Endothelial cell of umbilical vein (primary cell): Measurements from ENCODE around the gene CNTN5. TPM values are rescaled to one million over a fixed set of nuclear protein-coding genes. Genes with fewer than 3 reads are reported as not detected.

Experiments used
- BruUV-seq: library from RNA; stranded (reverse); fragments of 400-500 nt; replicated peaks from 2 replicates; lab custom pipeline; 2021; lab: Mats Ljungman, UMichigan
- CTCF ChIA-PET: fragments of 300-600, 350-600 bp; sonication (Branson Sonifier 250); formaldehyde crosslinking; loops from one replicate; lab custom pipeline; 2021; ENCODE audit warnings: antibody characterized with exemption, inconsistent platforms; lab: Charles Lee
- POLR2A ChIA-PET: fragments of 300-600, 350-600 bp; sonication (Branson Sonifier 250); formaldehyde crosslinking; loops from one replicate; lab custom pipeline; 2021; ENCODE audit warnings: antibody characterized with exemption, inconsistent platforms; lab: Charles Lee
- DNase-seq: peaks from one replicate; pipeline ENCODE4 v3.0.0-alpha.2; 2011; ENCODE audit warnings: low read depth, low spot score
- FAIRE-seq: peaks from 2 replicates; lab custom pipeline; 2011; peaks lifted over from hg19 to GRCh38; lab: Jason Lieb, UNC
- H2AFZ ChIP-seq: 2 replicates; pipeline ENCODE4 v1.6.0; 2012; ENCODE audit warnings: low read depth, low read length, control low read depth, inconsistent platforms
- H3K27ac ChIP-seq: 2 replicates; pipeline ENCODE4 v1.5.1; 2011; ENCODE audit warnings: low read depth, mild to moderate bottlenecking, control low read depth, low read length, moderate library complexity; ENCODE audit not compliant: insufficient read depth
- H3K27me3 ChIP-seq, 2 experiments: 2 replicates each; pipeline versions ENCODE4 v1.6.0 to v1.6.1; 2011; ENCODE audit warnings: low read length in 2 of 2, mixed read lengths in 1 of 2; ENCODE audit not compliant: control insufficient read depth in 2 of 2, insufficient read depth in 2 of 2
- H3K36me3 ChIP-seq, 2 experiments: 2 replicates in 1 of 2; 3 replicates in 1 of 2; pipeline ENCODE4 v1.5.1; 2011; ENCODE audit warnings: low read length in 2 of 2, mild to moderate bottlenecking in 1 of 2, moderate library complexity in 1 of 2; ENCODE audit not compliant: control insufficient read depth in 2 of 2, insufficient read depth in 2 of 2; ENCODE audit errors: extremely low read depth in 1 of 2
- H3K4me1 ChIP-seq: 3 replicates; pipeline ENCODE4 v1.5.1; 2011; ENCODE audit warnings: mild to moderate bottlenecking, low read length; ENCODE audit not compliant: control insufficient read depth, insufficient read depth; ENCODE audit errors: extremely low read depth
- H3K4me2 ChIP-seq: 2 replicates; pipeline ENCODE4 v1.6.1; 2011; ENCODE audit warnings: low read length, control low read depth, mixed read lengths; ENCODE audit not compliant: insufficient read depth
- H3K4me3 ChIP-seq, 3 experiments: fragments of 200-600 bp in 1 of 3; sonication (generic), shearing (Covaris generic) in 1 of 3; replicated peaks in 1 of 3; 2 replicates each; pipeline ENCODE4 v1.5.1; 2011 to 2016; ENCODE audit warnings: control low read depth in 3 of 3, low read length in 3 of 3, mild to moderate bottlenecking in 2 of 3, inconsistent platforms in 1 of 3, low read depth in 1 of 3, moderate library complexity in 1 of 3; ENCODE audit not compliant: insufficient read depth in 1 of 3
- H3K79me2 ChIP-seq: 2 replicates; pipeline ENCODE4 v1.6.0; 2012; ENCODE audit warnings: low read length, inconsistent platforms; ENCODE audit not compliant: control insufficient read depth, insufficient read depth
- H3K9ac ChIP-seq: replicated peaks from 2 replicates; pipeline ENCODE3; 2011; ENCODE audit warnings: low read length, control low read depth; ENCODE audit not compliant: insufficient read depth; ENCODE audit errors: extremely low read depth
- H3K9me1 ChIP-seq: replicated peaks from 3 replicates; pipeline ENCODE4 v1.6.0; 2011; ENCODE audit warnings: mild to moderate bottlenecking, low read length; ENCODE audit not compliant: control insufficient read depth, insufficient read depth; ENCODE audit errors: extremely low read depth
- H3K9me3 ChIP-seq: replicated peaks from 2 replicates; pipeline ENCODE4 v1.5.1; 2012; ENCODE audit warnings: low read length, inconsistent platforms; ENCODE audit not compliant: control insufficient read depth, insufficient read depth
- H4K20me1 ChIP-seq: replicated peaks from 2 replicates; pipeline ENCODE3; 2011; ENCODE audit warnings: mild to moderate bottlenecking, low read length; ENCODE audit not compliant: control insufficient read depth, insufficient read depth; ENCODE audit errors: extremely low read depth
- EZH2 ChIP-seq: IDR thresholded peaks from 2 replicates; pipeline ENCODE4 v1.6.1; 2012; ENCODE audit warnings: borderline replicate concordance, low read depth, mild to moderate bottlenecking, moderate library complexity, low read length, inconsistent platforms; ENCODE audit not compliant: severe bottlenecking
- FOS ChIP-seq: IDR thresholded peaks from 2 replicates; pipeline ENCODE4 v1.6.1; 2011; ENCODE audit warnings: mild to moderate bottlenecking, low read length, moderate library complexity, borderline replicate concordance; ENCODE audit not compliant: insufficient read depth
- GATA2 ChIP-seq: IDR thresholded peaks from 2 replicates; pipeline ENCODE4 v1.7.0; 2011; ENCODE audit warnings: low read depth, mild to moderate bottlenecking, moderate library complexity, mixed read lengths, low read length; ENCODE audit not compliant: insufficient read length, insufficient read depth
- JUN ChIP-seq: IDR thresholded peaks from 2 replicates; pipeline ENCODE4 v1.6.1; 2011; ENCODE audit warnings: borderline replicate concordance, low read depth; ENCODE audit not compliant: insufficient read length, insufficient read depth
- MYC ChIP-seq: IDR thresholded peaks from one replicate; pipeline ENCODE4 v1.6.1; 2011; ENCODE audit warnings: mild to moderate bottlenecking, low read depth, low read length
- POLR2A ChIP-seq: IDR thresholded peaks from 2 replicates; pipeline ENCODE4 v1.6.1; 2012; ENCODE audit warnings: low read depth, mild to moderate bottlenecking, control low read depth, low read length
- POLR2AphosphoS5 ChIP-seq: IDR thresholded peaks from 2 replicates; pipeline ENCODE4 v1.6.1; 2012; ENCODE audit warnings: low read depth, mild to moderate bottlenecking, control low read depth, low read length, moderate library complexity; ENCODE audit not compliant: insufficient read depth
- dilution Hi-C: fragments of 300-500 bp; cut with MboI; formaldehyde crosslinking; loops from one replicate; pipeline ENCODE4 v1.15.0; 2019; ENCODE audit warnings: low sequenced_read_pairs; ENCODE audit not compliant: extremely low pct_ligation_motif_present
- intact Hi-C: fragments of 100-400 bp; cut with micrococcal nuclease; formaldehyde crosslinking; loops from one replicate; pipeline ENCODE4 v1.10.0; 2022
- polyA plus RNA-seq, 4 experiments: library from polyadenylated mRNA; depleted of rRNA in 3 of 4; stranded (reverse) in 3 of 4; unstranded in 1 of 4; fragments of >200 nt; gene quantifications; 2 replicates each; pipeline versions ENCODE4 v1.2.1 to v1.2.3, GENCODE V29; 2011 to 2012; ENCODE audit warnings: missing spikeins in 1 of 4
- total RNA-seq: library from RNA; stranded (reverse); gene quantifications from 2 replicates; pipeline ENCODE4 v1.2.3, GENCODE V29; 2021
- TF ChIP-seq, protein P1 (sequence below), 2 donors: IDR thresholded peaks; 1 replicate in 1 of 2; 2 replicates in 1 of 2; pipeline ENCODE4 v1.5.1; 2011; ENCODE audit warnings: low read length in 2 of 2, mild to moderate bottlenecking in 2 of 2, moderate library complexity in 2 of 2, control low read depth in 1 of 2, inconsistent platforms in 1 of 2, low read depth in 1 of 2; ENCODE audit not compliant: insufficient read depth in 1 of 2; ENCODE audit errors: extremely low read depth in 1 of 2
- TF ChIP-seq, protein P2 (sequence below): IDR thresholded peaks from 2 replicates; pipeline ENCODE4 v1.6.1; 2011; ENCODE audit not compliant: insufficient read depth, insufficient read length

The CNTN5 gene
- total and polyA plus RNA-seq, 2 donors (not counting 3 experiments of a cell fraction or from before 2014, with no cell fraction given) = not detected

DNA sequence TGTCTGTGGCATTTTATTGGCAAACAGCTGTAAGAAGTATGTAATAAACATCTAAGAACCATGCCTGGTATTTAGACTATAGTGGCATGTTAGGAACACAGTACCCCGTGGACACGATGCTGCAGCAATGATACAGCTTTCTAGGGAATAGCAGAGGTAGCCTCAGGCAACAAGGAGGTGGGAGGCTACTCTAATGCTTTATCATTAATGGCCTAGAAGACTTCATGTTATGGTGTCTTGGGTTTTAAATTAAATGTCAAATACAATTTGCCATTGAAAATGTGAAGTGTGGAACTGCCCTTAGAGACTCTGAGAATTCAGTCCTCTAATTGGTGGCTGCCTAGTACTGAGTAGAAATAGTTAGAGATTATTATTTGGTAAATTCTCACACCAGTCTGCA, 516.9 kb downstream of the CNTN5 start:
- BruUV-seq = no TSS peak
- TF ChIP-seq GATA2 (no peak), POLR2AphosphoS5 (no peak), MYC (no peak), EZH2 (no peak), POLR2A (no peak), FOS (no peak), JUN (no peak)
- TF ChIP-seq, protein P1, sequence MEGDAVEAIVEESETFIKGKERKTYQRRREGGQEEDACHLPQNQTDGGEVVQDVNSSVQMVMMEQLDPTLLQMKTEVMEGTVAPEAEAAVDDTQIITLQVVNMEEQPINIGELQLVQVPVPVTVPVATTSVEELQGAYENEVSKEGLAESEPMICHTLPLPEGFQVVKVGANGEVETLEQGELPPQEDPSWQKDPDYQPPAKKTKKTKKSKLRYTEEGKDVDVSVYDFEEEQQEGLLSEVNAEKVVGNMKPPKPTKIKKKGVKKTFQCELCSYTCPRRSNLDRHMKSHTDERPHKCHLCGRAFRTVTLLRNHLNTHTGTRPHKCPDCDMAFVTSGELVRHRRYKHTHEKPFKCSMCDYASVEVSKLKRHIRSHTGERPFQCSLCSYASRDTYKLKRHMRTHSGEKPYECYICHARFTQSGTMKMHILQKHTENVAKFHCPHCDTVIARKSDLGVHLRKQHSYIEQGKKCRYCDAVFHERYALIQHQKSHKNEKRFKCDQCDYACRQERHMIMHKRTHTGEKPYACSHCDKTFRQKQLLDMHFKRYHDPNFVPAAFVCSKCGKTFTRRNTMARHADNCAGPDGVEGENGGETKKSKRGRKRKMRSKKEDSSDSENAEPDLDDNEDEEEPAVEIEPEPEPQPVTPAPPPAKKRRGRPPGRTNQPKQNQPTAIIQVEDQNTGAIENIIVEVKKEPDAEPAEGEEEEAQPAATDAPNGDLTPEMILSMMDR (IDR thresholded peaks at IDR 0.05; ENCODE audit: extremely low read depth in 1 of 2, insufficient read depth in 1 of 2, low read depth in 1 of 2, low read length in 2 of 2) = no peak
- TF ChIP-seq, protein P2, sequence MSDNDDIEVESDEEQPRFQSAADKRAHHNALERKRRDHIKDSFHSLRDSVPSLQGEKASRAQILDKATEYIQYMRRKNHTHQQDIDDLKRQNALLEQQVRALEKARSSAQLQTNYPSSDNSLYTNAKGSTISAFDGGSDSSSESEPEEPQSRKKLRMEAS = no peak
- Histone ChIP-seq H3K9ac (no peak overlapping the region), H3K4me2 (no peak overlapping the region), H3K79me2 (no peaks in the 10 kb centered on the region), H2AFZ (no peak overlapping the region), H3K27ac (no peak overlapping the region), H3K9me1 (no peaks in the 10 kb centered on the region), H3K4me1 (no peaks in the 10 kb centered on the region), H3K4me3 (no peak overlapping the region), H3K27me3 (no peaks in the 10 kb centered on the region), H4K20me1 (no peaks in the 10 kb centered on the region), H3K36me3 (no peaks in the 10 kb centered on the region), H3K9me3 (peaks cover 3% of the 10 kb centered on the region)
- intact Hi-C loops (no loop called here), dilution Hi-C loops (no loop called here)
- DNase-seq = no peak
- POLR2A ChIA-PET = no interaction called here
- no peak for FAIRE-seq
- CTCF ChIA-PET = no interaction called here
